Spleen (tissue), 7 donors: Measurements from ENCODE around the gene INTS3.

Source experiments
- CTCF ChIP-seq, 11 experiments: fragments of 200-600 bp in 7 of 11; fragments of 450-650 bp in 4 of 11; sonication (generic) in 4 of 11; IDR thresholded peaks in 8 of 11; conservative IDR thresholded peaks in 3 of 11; 1 replicate in 7 of 11; 2 replicates in 4 of 11; pipeline versions ENCODE4 v1.4.0 to v1.8.0; 2016 to 2021; ENCODE audit warnings: antibody characterized with exemption in 11 of 11, inconsistent platforms in 4 of 11, mild to moderate bottlenecking in 1 of 11
- POLR2A ChIP-seq, 3 donors: fragments of 450-650 bp; IDR thresholded peaks; one replicate each; pipeline ENCODE4 v1.5.1; 2017; ENCODE audit warnings: antibody characterized with exemption in 3 of 3, mild to moderate bottlenecking in 1 of 3
- donor health status: DM: no; HTN: no; CAD: no; lungs with moderate emphysema.
- donor health status: DM: no; HTN: no; CAD: no.
- donor health status: DM: no; HTN: no; CAD: no.

- TF ChIP-seq CTCF (IDR thresholded peaks at IDR 0.05 in 8 of 11, conservative IDR thresholded peaks at IDR 0.05 in 3 of 11) (no peak), POLR2A (IDR thresholded peaks at IDR 0.05) (no peak)
Measured at GRCh38 chr1:153789478-153790034, 61.7 kb downstream of the INTS3 start.
